ENCODE results near the gene MEGF9. TPM values are rescaled to one million over a fixed set of nuclear protein-coding genes. Genes with fewer than 3 reads are reported as not detected.

MEGF9 gene
- total and polyA plus RNA-seq, 8 donors: 1.7 to 11.0 (median 5.0) TPM

DNA sequence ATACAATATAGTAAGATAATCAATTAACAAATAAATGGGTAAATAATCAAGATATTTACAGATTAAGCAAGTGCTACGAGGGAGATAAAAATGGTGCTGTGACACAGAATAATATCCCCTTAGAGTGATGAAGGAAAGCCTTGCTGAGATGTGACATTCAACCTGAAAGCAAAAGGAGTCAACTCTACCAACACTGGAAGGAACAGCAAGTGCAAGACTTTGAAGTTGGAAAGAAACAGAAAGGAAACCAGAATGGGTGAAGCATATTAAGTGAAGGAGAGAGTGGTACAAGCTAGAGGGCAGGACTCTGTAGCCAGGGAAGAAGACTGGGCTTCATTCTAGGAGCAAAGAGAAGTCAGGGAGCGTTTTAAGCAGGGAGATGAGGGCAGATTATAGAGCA is 12.2 kb upstream of the MEGF9 start:
- Histone ChIP-seq H3K4me1 (peaks cover 0 to 6% (median 0%) of the 10 kb centered on the region in 3 donors), H3K36me3 (no peaks in the 10 kb centered on the region), H3K27ac (no peak overlapping the region), H3K4me3 (no peak overlapping the region), H3K27me3 (no peaks in the 10 kb centered on the region), H3K9me3 (no peaks in the 10 kb centered on the region)
- ATAC-seq: no peak
- no peak for DNase-seq
- WGBS, 2 donors: 65 to 74% methylated on average over 2 of the region's 2 CpGs
- no peak for FAIRE-seq
- intact Hi-C loops (cut with DNase I): no loop called here
- TF ChIP-seq, protein P1, sequence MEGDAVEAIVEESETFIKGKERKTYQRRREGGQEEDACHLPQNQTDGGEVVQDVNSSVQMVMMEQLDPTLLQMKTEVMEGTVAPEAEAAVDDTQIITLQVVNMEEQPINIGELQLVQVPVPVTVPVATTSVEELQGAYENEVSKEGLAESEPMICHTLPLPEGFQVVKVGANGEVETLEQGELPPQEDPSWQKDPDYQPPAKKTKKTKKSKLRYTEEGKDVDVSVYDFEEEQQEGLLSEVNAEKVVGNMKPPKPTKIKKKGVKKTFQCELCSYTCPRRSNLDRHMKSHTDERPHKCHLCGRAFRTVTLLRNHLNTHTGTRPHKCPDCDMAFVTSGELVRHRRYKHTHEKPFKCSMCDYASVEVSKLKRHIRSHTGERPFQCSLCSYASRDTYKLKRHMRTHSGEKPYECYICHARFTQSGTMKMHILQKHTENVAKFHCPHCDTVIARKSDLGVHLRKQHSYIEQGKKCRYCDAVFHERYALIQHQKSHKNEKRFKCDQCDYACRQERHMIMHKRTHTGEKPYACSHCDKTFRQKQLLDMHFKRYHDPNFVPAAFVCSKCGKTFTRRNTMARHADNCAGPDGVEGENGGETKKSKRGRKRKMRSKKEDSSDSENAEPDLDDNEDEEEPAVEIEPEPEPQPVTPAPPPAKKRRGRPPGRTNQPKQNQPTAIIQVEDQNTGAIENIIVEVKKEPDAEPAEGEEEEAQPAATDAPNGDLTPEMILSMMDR (IDR thresholded peaks at IDR 0.05): no peak

DNA sequence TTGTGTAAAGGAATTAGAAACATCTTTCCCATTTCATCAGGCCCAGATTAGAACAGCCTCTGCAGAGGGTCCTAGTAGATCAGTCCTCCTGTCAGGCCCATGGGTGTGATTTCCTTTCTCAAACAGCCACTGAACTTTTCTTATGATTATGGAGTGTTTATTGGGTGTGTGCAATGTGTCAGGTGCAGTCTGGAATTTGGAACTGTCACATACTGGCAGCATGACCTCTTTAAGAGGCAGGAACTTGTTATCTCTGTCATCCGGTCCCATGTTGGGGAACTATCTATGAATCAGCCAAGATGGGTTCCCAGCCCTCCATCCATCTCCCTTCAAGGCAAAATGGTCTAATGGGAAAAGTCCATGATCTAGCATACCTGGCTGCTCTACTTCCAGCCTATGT is 11.6 kb upstream of the MEGF9 start:
- TF ChIP-seq, protein P1 (IDR thresholded peaks at IDR 0.05): no peak
- Histone ChIP-seq H3K36me3 (no peaks in the 10 kb centered on the region), H3K9me3 (no peaks in the 10 kb centered on the region), H3K4me1 (peaks cover 0 to 3% (median 0%) of the 10 kb centered on the region in 3 donors), H3K27me3 (no peaks in the 10 kb centered on the region), H3K4me3 (no peak overlapping the region), H3K27ac (no peak overlapping the region)
- no peak for ATAC-seq
- intact Hi-C loops (cut with DNase I): no loop called here
- no peak for DNase-seq
- no peak for FAIRE-seq
- WGBS, 2 donors: 41 to 54% methylated on average over 1 of the region's 1 CpG

DNA sequence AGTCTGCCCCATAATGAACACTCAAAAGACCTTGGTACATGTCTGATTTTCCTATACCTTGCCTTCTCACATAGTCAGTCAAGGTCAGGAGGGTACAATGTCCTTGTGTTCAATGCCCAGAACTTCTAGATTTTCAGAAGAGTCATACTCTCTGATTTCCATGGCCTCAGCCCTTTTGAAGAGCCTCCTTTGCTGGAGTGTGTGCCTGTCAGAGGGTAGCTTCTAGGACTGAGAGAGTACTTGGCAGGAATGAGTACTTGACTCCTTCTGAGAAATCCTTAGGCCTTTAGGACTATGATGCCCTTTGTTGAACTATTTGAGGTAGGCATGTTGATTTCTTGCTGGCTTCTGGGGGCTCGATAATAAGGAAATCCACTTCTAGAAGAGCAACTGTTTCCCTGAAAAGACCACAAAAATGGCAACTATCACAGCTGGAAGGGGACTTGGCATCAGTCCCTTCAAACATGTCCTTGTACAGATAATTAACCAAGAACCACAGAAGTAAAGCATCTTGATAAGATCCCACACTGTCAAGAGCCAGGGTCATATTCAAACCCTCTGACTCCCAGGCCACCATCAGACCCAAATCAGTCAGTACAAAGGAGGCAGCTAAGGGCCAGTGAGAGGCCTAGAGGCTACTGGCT is 10.6 kb upstream of the MEGF9 start:
- TF ChIP-seq, protein P1 (IDR thresholded peaks at IDR 0.05): no peak
- 91 to 94% methylated on average over 1 of the region's 1 CpG for WGBS, 2 donors
- no peaks in the 10 kb centered on the region for H3K4me1 ChIP-seq
- no peak overlapping the region for H3K4me3 ChIP-seq
- DNase-seq (no peak), FAIRE-seq (no peak), ATAC-seq (no peak)
- no peaks in the 10 kb centered on the region for H3K9me3 ChIP-seq
- no peaks in the 10 kb centered on the region for H3K36me3 ChIP-seq
- H3K27ac ChIP-seq: no peak overlapping the region
- H3K27me3 ChIP-seq: no peaks in the 10 kb centered on the region
- intact Hi-C loops (cut with DNase I): no loop called here

DNA sequence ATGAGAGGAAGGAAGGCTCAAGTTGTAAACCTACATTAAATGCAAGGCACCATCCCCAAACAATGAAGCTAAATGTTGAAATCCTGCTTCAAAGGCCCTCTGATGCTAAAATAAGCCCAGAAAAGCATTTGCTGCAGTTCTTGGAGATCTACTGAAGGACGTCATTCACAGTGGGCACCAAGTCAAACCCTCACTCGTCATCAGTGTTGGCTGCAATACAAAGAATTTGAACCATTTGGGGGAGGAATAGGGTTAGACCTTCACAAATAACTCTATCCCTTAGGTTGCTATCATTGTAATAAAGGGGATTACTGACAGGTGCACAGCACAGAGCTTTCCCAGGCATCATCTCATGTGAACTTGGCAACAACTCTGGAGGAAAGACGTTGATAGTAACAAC is 9.3 kb upstream of the MEGF9 start:
- Histone ChIP-seq H3K9me3 (no peaks in the 10 kb centered on the region), H3K4me1 (no peaks in the 10 kb centered on the region), H3K36me3 (no peaks in the 10 kb centered on the region), H3K27ac (no peak overlapping the region), H3K27me3 (no peaks in the 10 kb centered on the region), H3K4me3 (no peak overlapping the region)
- ATAC-seq: no peak
- 50 to 58% methylated on average over 3 of the region's 3 CpGs for WGBS, 2 donors
- FAIRE-seq: no peak
- no peak for DNase-seq
- intact Hi-C loops (cut with DNase I): no loop called here
- TF ChIP-seq, protein P1 (IDR thresholded peaks at IDR 0.05): no peak

DNA sequence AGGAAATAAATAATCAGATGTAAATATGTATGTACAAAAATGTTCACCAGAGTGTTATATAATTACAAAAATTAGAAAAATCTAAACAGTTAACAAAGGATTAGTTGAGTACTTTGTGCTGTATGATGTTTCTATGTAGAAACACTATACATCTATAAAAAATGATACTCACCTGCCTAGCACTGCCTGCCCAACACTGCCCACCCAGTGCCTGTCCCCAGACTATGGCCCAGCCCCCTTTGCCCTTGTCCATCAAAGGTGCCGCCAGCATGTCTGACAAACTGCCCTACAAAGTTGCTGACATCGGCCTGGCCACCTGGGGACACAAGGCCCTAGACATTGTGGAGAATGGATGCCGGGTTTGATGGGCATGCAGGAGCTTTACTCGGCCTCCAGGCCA is 6.1 kb upstream of the MEGF9 start:
- ATAC-seq (no peak), DNase-seq (no peak), FAIRE-seq (no peak)
- Histone ChIP-seq H3K4me3 (no peak overlapping the region), H3K4me1 (no peaks in the 10 kb centered on the region), H3K36me3 (no peaks in the 10 kb centered on the region), H3K27ac (no peak overlapping the region), H3K27me3 (no peaks in the 10 kb centered on the region), H3K9me3 (no peaks in the 10 kb centered on the region)
- TF ChIP-seq, protein P1 (IDR thresholded peaks at IDR 0.05): no peak
- 95 to 99% methylated on average over 4 of the region's 4 CpGs for WGBS, 2 donors
- intact Hi-C loops (cut with DNase I): no loop called here

Measured in pancreas (tissue), 10 donors.